Measurements from ENCODE around the gene KCNE2.
A peak's percentile ranks its signal among the peaks of the same experiment; 100 is the strongest.
"Not testable (repeated sequence)": the region's sequence is repeated elsewhere in the genome, so short reads cannot be mapped to it uniquely, and the experiment has no call there.

Gene KCNE2

DNA sequence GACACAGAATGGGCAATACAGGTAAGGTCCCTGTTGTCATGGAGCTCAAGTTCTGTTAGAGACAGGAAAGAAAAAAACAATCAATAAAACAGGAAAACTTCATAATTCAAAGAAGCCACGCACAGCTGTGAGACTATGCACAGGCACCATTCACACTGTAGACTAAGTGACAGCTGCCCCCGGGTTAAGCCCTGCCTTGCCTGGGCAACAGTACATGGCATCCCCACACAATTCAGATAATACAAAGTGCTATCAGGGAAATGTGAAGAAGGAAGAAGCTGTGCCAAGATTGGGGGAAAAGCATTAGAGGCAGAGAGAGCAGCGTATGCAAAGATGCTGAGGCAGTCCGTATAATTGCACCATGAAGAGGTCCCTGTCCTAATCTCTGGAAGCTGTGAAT, 9.0 kb upstream of the KCNE2 start:
- DNase-seq = no peak

DNA sequence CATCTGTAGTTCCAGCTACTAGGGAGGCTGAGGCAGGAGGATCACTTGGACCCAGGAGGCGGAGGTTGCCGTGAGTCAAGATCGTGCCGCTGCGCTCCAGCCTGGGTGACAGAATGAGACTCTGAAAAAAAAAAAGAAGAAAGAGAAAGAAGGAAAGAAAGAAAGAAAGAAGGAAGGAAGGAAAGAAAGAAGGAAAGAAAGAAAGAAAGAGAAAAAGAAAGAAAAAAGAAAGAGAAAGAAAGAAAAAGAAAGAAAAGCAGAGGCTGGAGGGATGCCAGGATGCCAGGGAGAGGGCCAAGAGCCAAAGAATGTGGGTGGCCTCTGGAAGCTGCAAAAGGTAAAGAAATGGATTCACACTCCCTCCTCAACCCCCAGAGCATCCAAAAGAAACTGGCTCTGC, 8.2 kb upstream of the KCNE2 start:
- DNase-seq = no peak

DNA sequence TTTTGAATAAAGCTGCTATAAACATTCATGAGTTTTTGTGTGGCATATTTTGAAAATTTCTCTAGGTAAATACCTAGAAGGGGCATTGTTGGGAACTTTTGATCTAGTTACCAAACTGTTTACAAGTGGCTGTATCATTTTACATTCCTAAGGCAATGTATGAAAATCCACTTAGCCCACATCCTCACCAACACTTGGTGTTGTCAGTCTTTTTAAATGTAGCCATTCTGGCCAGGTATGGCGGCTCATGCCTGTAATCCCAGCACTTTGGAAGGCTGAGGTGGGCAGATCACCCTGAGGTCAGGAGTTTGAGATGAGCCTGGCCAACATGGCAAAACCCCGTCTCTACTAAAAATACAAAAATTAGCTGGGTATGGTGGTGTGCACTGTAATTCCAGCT, 5.9 kb upstream of the KCNE2 start:
- DNase-seq = no peak

DNA sequence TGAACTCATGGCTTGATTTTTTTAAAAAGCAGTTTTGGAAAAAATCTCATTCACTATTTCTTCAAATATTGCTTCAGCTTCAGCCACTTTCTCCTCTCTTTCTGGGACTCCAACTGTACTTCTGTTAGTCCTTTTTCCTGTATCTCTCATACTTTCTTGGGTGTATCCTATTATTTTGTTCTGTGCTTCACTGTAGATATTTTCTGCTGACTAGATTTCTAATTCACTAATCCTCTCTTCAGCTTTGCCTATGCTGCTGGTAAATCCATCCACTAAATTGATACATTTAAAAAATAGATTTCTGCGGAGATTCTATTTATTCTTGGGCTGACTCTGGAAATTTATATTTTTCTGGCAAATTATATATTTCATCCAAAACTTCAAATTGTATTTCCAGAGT, 4.9 kb upstream of the KCNE2 start:
- no peak for DNase-seq

DNA sequence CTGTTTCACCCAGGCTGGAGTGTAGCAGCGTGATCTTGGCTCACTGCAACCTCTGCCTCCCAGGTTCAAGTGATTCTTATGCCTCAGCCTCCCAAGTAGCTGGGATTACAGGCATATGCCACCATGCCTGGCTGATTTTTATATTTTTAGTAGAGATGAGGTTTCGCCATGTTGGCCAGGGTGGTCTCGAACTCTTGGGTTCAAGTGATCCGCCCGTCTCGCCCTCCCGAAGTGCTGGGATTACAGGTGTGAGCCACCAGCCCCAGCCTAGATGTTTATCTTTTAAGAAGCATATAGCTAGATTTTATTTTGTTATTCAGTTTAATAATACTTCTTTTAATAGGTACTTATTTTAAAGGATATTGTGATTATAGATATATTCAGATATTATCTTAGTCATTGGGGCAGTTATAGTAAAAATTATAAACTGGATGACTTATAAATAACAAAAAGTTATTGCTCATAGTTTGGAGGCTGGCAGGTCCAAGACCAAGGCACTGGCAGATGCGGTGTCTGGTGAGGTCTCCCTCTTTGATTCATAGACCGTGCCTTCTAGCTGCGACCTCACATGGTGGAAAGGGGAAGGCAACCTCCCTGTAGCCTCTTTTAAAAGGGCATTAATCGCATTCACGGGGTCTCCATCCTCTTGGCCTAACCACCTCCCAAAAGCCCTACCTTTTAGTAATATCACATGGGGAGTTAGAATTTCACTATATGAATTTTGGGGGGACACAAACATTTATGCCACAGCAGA, 3.1 kb upstream of the KCNE2 start:
- no peak for DNase-seq

DNA sequence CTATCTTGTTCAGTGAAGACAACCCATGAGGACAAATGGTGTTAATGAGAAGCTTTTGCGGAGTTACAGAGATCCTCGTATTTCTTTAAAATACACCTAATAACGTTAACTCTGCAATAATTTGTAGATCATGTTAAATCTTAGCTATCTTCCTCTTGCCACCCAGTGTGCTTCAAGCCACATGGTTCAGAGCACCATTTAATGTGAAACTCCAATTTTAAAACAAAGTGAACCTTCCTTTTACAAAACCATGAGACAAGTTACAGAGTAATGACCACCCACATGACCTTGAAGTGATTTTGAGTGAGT, 1.7 kb upstream of the KCNE2 start:
- no peak for DNase-seq

DNA sequence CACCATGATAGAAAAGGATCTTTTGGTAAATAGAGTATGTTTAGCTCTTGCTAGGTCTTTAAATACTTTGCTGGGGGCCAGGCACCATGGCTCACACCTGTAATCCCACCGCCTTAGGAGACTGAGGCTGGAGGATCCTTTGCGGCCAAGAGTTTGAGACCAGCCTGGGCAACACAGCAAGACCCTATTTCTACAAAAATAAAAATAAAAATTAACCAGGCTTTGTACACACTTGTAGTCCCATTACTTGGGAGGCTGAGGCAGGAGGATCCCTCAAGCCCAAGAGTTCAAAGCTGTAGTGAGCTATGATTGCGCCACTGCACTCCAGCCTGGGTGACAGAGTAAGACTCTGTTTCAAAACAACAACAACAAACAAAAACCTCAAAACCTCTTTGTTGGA, 1.1 kb upstream of the KCNE2 start:
- DNase-seq = no peak

DNA sequence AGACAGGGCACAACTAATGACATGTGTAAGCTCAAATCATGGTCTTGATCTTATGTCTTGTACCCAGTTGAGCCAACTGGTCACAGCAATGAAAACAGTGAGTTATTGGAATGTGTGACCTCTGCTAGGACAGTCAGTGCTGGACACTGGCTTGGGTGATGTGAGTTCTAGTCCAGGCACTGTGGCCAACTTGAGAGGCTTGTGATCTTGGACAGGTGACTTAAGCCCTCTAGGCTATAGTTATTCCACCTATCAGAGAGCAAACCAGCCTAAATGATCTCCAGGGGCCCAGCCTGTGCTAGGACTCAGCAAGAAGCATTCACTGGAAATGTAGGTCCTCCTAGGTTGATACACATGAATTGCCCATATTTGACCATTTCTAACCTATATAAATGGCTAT, 1.1 kb downstream of the KCNE2 start:
- no peak for DNase-seq

DNA sequence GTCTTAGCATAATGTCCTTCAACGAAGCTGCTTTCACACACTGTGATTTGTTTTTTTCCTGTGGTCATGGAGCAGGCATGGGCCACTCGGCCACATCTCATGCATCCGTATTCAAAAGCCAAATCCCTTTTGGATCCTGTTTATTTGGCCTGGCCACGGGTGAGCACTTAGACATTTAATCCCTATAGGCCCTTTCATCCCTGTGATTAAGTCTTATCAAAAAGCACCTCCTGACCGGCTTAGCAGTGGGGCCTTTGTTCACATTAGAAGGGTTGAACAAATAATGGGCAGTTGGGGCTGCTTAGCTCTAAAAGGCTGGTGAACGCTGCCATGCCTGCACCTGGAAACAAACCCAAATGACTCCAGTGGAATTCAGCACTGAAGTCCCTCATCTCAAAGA, 2.0 kb downstream of the KCNE2 start:
- DNase-seq = no peak

DNA sequence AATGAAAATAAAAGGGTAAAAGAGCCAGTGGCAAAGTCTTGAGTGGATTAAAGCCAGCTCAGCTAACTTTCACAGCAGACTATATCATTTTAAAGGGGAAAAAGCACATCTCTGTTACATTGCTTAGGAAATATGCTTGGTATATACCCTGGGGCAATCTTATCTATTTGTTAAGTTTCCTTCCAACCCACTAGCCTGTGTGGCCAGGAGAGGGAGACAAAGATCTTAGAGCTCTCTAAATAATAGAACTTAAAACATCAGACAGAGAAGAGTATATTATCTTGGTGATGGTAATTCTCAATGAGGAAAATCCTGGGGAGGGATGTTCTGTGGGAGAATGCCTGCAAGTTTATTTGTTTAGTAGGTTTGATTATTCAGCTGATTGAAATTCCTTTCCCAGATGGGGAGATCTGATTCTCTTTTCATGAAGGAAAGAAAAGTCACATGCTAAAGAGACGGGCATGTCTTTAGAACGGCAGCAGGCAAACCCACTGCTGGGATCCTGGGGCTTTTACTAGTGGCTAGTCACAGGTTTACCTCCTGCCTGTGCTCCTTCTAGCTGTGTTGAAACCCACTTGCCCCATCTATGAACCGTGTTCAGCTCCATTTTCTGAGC, 3.6 kb downstream of the KCNE2 start:
- peak; percentile 39 to 67 for DNase-seq

DNA sequence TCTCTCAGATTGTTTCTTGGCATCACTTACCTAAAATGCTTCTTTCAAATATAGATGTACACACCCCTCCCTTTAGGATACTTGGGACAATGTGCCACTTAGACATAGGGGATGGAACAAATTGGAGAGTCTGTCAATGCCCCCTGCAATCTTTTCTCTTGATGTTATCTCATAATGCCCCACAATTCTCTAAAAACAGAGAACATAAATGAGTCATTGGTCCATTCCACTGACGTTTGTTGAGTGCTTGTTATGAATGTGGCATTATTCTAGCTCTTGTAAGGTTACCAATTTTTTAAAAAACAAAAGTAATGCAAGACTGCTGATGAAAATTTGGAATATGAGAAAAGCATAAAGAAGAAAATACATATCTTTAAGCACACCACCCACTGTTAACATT, 5.9 kb downstream of the KCNE2 start:
- DNase-seq = no peak

DNA sequence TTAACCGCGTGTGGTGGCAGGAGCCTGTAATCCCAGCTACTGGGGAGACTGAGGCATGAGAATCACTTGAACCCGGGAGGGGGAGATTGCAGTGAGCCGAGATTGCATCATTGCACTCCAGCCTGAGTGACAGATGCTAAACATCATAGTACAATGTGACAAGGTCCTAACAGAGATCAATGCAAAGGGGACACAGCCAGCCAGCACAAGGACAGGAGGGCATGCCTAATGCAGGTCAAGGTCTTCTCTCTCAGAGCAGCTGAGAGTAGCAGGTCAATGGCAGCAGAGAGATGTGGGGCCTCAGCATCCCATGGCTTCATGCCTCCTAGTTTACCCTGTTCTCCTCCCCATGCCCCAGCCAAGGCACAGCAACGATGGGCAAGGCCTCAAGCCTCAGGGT, 8.5 kb downstream of the KCNE2 start:
- DNase-seq = no peak

DNA sequence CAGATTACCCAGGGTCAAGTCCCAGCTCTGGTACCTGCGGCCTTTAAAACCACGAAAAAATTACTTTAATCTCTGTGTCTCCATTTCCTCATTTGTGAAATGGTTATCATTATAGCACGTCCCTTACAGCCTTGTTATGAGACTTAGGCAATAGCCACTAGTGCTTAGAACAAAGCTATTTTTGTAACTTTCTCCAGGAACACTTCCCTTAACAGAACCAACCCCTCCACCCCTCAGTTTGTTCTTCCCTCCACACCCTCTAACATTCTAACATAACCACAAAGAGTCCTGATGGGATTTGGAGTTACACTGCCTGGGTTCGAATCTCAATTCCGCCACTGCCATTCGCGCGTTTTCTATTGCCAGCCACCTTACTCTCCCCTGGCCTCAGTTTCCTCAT, 10.7 kb downstream of the KCNE2 start:
- not testable (repeated sequence) for DNase-seq

DNA sequence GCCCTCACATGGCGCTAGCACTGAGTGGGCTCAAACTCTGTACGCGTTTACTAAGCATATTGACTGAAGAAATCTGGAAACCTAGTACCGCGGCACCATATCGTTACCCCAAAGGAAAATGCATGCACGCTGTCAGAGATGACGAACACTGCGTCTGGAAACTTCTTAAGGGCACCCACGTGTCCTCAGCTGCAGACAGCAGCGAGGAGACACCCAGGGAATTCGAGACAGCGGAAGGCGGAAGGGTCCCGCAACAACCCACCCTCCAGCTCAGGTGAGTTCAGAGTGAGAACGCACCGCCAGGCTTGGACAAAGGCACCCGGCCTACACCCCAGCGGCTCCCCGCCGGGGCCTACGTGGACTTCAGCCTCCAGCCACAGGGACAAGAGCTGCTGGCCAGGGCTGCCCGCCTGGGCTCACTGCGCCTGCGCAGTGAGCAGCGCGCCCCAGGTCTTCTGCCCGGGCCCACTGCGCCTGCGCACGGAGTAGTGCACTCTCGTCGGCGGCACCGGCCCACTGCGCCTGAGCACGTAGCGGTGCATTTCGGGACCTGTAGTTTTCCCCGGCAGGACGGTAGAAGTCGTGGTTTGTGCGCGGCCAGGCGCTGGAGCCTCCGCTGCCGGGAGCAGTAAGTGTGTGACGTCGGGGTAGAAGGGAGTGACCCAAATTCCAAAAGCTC, 11.3 kb downstream of the KCNE2 start, which contains the start of gene SMIM11:
Gene SMIM11 (plus strand): TSS at position 568 of the 679 bp plus-strand sequence. CDS start 3,998 bp downstream, outside the sequence.
- DNase-seq = not testable (repeated sequence)

DNA sequence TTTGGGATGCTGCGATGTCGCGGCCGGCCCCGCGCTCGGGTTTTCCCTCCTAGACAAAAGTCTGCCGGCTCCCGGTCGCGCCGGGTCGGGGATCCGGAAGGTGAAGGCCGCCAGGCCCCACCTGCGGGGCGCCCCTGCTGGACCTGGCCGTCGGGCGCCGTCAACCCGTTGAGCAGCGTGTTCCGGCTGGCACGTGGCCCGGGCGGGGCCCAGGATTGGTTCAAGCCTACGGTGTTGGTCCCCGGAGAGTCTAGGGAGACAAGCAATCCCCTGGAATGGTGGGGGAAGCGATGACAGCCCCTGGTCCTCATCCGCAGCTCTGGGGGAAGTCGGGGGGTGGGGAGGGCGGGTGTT, 11.8 kb downstream of the KCNE2 start:
- not testable (repeated sequence) for DNase-seq

DNA sequence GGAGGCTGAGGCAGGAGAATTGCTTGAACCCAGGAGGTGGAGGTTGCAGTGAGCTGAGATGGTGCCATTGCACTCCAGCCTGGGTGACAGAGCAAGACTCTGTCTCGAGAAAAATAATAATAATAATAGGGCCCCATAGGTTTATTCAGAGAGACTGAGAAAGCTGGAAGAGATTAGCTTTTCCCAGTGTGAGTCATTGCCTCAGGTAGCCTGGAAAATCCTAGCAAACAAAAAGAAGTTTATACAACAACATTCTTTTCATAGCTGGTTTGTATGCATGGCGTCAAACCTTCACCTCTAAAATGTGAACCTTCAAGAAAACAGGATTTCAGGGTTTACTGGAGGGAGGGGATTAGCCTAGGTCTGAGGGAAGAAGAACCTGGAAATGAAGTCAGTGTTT, 19.3 kb downstream of the KCNE2 start:
- not testable (repeated sequence) for DNase-seq

DNA sequence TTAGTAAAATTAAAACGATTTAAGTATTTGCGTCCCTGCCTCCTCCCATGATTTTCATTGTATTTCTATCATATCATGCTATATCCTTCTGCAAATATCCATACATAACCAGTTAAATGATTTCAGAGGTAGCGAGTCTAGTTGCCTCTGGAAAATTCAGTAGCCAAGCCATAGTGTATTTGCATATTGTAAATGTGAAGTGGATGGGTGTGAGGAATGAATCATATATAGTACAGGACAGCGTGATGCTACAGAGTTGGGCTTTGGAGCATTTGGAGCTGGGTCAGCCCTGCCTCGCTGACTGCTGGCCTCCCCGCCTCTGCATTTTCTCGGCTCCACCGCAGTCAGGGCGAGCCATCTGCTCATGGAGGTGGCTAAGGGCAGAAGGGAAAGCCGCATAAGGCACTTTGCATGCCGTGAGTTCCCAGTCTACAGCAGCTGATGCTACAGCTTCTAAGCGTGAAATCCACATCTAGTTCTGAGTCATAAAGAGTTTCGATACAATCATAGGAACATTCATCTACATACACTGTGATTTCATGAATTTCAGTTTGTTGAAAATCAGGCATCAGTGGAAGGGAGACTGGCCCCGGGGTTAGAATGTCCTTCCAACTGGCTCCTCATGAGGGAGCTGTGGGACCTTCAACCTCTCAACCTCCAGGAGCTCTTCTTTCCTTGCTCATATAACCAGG, 20.1 kb downstream of the KCNE2 start:
- not testable (repeated sequence) for DNase-seq

DNA sequence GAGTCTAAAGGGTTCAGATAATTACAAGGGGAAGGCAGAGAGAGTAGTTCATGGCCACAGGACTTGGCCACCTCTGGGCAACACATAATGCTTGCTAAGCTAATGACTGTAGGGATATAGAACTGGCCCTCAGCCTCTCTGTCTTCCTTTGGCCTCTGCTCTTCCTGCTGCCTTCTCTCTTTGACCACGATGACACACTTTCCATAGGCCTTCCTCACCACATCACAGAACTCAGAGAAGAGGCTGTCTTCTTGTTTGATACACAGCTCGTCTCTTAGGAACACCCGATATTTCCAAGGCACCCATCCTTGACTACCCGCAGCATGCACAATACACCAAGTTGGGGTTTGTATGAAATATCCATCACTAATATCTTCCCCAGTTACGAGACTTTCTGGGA, 36.7 kb downstream of the KCNE2 start:
- DNase-seq = not testable (repeated sequence)

DNA sequence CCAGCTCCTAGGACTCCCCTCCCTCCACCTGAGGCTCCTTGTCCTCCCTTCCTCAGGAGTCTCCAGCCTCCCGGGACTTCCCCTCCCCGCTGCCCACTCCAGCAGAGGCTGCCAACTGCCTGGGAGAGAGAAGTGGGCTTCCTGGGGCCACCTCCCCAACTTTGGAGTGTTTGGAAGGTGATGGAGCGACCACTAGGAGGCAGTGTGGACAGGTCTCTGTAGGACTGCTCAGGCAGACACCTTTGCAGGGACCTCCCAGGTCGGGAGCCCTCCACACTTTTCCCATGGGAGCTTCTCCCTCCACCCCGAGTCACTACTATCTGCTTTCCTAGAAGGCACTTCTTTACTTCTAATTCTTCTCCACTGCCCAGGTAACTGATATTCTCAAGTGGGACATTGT, 40.9 kb downstream of the KCNE2 start:
- DNase-seq = not testable (repeated sequence)

DNA sequence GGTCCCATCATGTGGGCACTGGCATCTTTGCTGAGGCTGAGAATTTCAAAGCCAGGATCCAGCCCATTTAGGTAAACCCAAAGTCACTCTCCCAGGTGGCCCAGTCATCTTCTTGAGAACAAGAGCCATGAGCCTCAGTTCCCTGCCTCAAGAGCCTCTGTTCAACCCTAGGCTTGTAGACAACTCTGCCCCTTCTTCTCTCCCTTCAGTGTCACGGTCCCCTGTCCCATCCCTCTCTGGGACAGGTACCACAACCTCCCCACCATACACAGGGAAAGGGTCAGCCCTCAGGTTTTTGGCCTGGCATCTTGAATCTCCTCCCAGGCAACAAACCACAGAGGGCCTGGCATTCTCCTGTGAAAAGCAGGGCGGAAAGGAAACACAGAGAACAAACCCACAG, 41.9 kb downstream of the KCNE2 start:
- not testable (repeated sequence) for DNase-seq

DNA sequence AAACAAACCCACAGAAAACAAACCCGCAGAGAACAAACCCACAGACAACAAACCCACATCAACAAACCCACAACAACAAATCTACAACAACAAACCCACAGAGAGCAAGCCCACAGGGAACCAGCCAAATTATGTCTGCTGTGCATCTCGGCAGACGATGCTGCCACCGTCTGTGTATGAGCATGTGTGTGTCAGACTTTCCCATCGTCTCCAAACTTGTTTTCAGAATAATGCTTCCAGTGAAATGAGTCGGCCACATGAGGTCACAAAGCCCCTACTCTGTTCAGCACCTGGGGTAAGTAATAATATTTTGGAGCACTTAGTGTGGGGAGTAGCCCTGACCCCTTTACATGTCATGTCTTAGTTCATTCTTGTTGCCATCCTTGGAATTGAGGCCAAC, 42.3 kb downstream of the KCNE2 start:
- DNase-seq = not testable (repeated sequence)

DNA sequence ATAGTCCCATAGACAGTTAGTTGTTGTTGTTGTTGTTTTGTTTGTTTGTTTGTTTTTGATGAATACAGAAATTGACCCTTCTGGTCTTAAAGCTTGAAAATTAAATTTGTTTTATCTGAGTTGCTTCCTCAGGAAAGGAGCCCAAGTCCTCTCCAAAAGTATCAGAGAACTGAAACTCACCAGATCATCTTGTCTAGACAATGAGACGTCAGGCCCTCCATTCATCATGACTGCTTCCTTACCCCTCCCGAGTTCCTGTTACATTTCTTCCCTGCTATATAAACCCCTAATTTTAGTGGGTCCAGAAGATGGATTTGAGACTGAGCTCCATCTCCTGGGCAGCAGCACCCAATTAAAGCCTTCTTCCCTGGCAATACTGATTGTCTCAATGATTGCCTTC, 42.9 kb downstream of the KCNE2 start:
- DNase-seq = not testable (repeated sequence)

DNA sequence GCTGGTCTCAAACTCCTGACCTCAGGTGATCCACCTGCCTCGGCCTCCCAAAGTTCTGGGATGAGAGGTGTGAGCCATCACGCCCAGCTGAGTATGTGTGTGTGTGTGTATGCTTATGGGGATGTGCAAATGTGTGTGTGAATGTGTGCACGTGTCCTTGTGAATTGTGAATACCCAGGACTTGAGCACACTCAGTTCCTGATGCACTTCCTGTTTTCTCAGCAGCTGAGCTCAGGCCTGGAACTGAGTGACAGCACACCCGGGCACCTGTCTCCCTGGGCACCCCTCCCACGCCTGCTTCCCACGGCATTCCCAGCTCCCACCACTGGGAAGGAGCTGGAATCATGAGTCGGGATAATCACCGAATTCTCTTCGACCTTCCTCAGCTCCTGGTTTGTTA, 43.5 kb downstream of the KCNE2 start:
- DNase-seq = not testable (repeated sequence)
